GM10266 (cell line): ENCODE results near the gene MRPS26.

Experiments
- DNase-seq: peaks from one replicate; pipeline ENCODE4 v3.0.0; 2012; ENCODE audit errors: extremely low spot score
- CTCF ChIP-seq: IDR thresholded peaks from 2 replicates; pipeline ENCODE4 v1.5.1; 2012; ENCODE audit warnings: mild to moderate bottlenecking, low read depth; ENCODE audit not compliant: control insufficient read depth, insufficient read depth; ENCODE audit errors: missing control alignments

The MRPS26 gene

GRCh38 chr20:3031524-3032147 is 14.2 kb upstream of the MRPS26 start:
- no peak for DNase-seq
- no peak for TF ChIP-seq CTCF

- TF ChIP-seq CTCF, result no peak
- DNase-seq, result no peak
Observed at GRCh38 chr20:3032624-3033023, 13.2 kb upstream of the MRPS26 start.

- no peak for TF ChIP-seq CTCF
- DNase-seq, result no peak
Observed at GRCh38 chr20:3037654-3038053, 8.2 kb upstream of the MRPS26 start.

GRCh38 chr20:3038454-3038853 is 7.4 kb upstream of the MRPS26 start:
- DNase-seq, result no peak
- TF ChIP-seq CTCF, result no peak

GRCh38 chr20:3039426-3039825 is 6.4 kb upstream of the MRPS26 start:
- TF ChIP-seq CTCF, result no peak
- DNase-seq, result no peak

GRCh38 chr20:3040086-3040485 is 5.8 kb upstream of the MRPS26 start:
- no peak for TF ChIP-seq CTCF
- DNase-seq, result no peak

GRCh38 chr20:3041854-3042409 is 3.9 kb upstream of the MRPS26 start:
- no peak for DNase-seq
- no peak for TF ChIP-seq CTCF
